H1 (cell line): ENCODE data around the gene GOLGA3.

Source experiments
- CTCF ChIP-seq, 3 experiments: IDR thresholded peaks; 1 replicate in 2 of 3; 2 replicates in 1 of 3; pipeline versions ENCODE4 v1.5.1 to v1.6.1; 2011; ENCODE audit warnings: low read length in 3 of 3, mild to moderate bottlenecking in 3 of 3, inconsistent platforms in 2 of 3, low read depth in 1 of 3, moderate library complexity in 1 of 3; ENCODE audit not compliant: insufficient read depth in 1 of 3; ENCODE audit errors: control extremely low read depth in 1 of 3
- EZH2 ChIP-seq: fragments of 200-600 bp; sonication (generic); IDR thresholded peaks from 2 replicates; pipeline ENCODE4 v1.7.1; 2012; ENCODE audit warnings: low read depth, mild to moderate bottlenecking, moderate library complexity, low read length, inconsistent platforms; ENCODE audit not compliant: severe bottlenecking
- GABPA ChIP-seq: IDR thresholded peaks from 2 replicates; pipeline ENCODE4 v1.6.1; 2011; ENCODE audit warnings: mild to moderate bottlenecking, low read length, moderate library complexity, borderline replicate concordance; ENCODE audit not compliant: insufficient read depth
- POLR2A ChIP-seq, 2 experiments: IDR thresholded peaks; 1 replicate in 1 of 2; 2 replicates in 1 of 2; pipeline ENCODE4 v1.6.1; 2011; ENCODE audit warnings: low read depth in 2 of 2, low read length in 2 of 2, mild to moderate bottlenecking in 2 of 2; ENCODE audit errors: control extremely low read depth in 1 of 2
- RFX5 ChIP-seq: IDR thresholded peaks from 2 replicates; pipeline ENCODE4 v1.6.1; 2011; ENCODE audit warnings: low read depth, low read length, improper control_type of control experiment, borderline replicate concordance
- TCF12 ChIP-seq: IDR thresholded peaks from 2 replicates; pipeline ENCODE4 v1.6.1; 2011; ENCODE audit warnings: low read depth, mild to moderate bottlenecking, low read length
- YY1 ChIP-seq: IDR thresholded peaks from 2 replicates; pipeline ENCODE4 v1.6.1; 2011; ENCODE audit warnings: low read depth, mild to moderate bottlenecking, low read length
- ZNF274 ChIP-seq: IDR thresholded peaks from 2 replicates; pipeline ENCODE4 v1.7.0; 2012; ENCODE audit warnings: low read length, borderline replicate concordance; ENCODE audit errors: extremely low read depth

- TF ChIP-seq CTCF (IDR thresholded peaks at IDR 0.05; ENCODE audit: control extremely low read depth in 1 of 3, insufficient read depth in 1 of 3, low read depth in 1 of 3, low read length in 3 of 3) (no peak), EZH2 (no peak), GABPA (no peak), ZNF274 (no peak), POLR2A (IDR thresholded peaks at IDR 0.05; ENCODE audit: control extremely low read depth in 1 of 2, low read depth in 2 of 2, low read length in 2 of 2) (no peak), RFX5 (no peak), TCF12 (no peak), YY1 (no peak)
Observed at GRCh38 chr12:132747896-132748295, 80.8 kb downstream of the GOLGA3 start.
